ENCODE measurements around the gene KLHL30.

DNA sequence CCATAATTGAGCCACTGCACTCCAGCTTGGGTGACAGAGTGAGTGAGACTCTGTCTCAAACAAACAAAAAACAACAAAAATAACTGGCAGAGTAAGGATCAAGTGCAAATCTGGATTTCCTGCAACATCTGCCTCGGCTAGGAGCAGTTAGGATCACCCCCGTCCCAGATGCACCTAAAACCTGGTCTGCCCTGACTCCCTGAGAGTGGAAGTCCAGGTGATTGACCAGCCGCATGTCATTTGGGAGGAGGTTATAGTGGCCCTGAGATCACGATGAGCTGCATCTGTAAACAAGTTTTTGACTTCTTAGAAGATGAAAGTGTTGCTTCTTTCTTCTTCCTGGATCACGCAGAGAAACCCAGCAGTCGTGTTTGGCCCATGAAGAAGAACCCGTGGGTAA is 43.3 kb upstream of the KLHL30 start:
- TF ChIP-seq, protein P1, sequence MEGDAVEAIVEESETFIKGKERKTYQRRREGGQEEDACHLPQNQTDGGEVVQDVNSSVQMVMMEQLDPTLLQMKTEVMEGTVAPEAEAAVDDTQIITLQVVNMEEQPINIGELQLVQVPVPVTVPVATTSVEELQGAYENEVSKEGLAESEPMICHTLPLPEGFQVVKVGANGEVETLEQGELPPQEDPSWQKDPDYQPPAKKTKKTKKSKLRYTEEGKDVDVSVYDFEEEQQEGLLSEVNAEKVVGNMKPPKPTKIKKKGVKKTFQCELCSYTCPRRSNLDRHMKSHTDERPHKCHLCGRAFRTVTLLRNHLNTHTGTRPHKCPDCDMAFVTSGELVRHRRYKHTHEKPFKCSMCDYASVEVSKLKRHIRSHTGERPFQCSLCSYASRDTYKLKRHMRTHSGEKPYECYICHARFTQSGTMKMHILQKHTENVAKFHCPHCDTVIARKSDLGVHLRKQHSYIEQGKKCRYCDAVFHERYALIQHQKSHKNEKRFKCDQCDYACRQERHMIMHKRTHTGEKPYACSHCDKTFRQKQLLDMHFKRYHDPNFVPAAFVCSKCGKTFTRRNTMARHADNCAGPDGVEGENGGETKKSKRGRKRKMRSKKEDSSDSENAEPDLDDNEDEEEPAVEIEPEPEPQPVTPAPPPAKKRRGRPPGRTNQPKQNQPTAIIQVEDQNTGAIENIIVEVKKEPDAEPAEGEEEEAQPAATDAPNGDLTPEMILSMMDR (optimal IDR thresholded peaks at IDR 0.05 in 1 of 3, IDR thresholded peaks at IDR 0.05 in 1 of 3, conservative IDR thresholded peaks at IDR 0.05 in 1 of 3; ENCODE audit: extremely low read depth in 1 of 3, insufficient read depth in 2 of 3, low read length in 3 of 3): no peak
- no peak for TF ChIP-seq EZH2 (IDR thresholded peaks at IDR 0.05; ENCODE audit: low read length)
